Right kidney (tissue), 1 donor: Measurements from ENCODE around the gene ADAMTSL5.
"Not testable (repeated sequence)": the region's sequence is repeated elsewhere in the genome, so short reads cannot be mapped to it uniquely, and the experiment has no call there.

Source experiments
- DNase-seq: peaks from one replicate; pipeline ENCODE4 v3.0.0-alpha.2; 2016

Gene ADAMTSL5

DNA sequence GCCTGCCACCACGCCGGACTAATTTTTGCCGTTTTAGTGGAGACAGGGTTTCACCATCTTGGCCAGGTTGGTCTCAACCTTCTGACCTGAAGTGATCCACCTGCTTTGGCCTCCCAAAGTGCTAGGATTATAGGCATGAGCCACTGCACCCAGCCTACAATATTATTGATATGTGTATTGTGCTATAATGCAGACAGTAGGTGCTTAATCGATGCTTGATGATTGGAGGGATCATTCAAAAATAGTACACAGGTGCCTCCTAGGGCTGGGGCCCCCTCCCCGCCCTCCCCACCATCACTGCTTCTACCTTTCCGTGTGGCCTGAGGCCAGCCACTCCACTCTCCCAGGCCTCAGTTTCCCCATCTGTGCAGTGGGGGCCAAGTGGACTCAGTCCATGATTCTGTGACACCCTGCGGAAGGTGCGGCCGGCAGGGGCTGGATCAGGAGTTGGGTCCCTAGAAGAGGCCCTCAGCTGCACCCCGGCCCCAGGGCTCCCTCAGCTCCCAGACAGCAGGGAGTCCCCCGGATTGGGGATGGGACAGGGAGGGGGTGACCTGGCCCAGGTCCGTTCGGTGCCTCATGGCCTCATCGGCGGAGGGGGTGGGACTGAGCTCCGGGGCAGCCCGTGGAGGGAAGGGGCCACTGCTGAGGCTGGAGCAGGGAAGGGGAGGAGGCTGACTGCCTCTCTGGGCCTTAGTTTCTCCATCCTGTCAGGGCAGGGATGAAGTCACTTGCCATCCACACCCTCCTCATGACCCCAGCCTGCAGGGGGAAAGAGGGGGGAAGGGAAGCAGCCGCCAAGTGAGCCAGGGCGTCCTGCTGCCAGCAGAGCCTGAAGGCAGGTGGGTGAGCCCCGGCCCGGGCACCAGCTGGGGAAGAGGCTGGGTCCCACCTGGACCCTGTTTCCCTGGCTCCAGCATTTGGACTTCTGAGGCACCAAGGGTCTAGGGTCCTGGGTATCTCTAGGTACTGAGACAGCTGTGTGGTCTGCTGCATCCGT is 1.2 kb downstream of the ADAMTSL5 start:
- DNase-seq = no peak

DNA sequence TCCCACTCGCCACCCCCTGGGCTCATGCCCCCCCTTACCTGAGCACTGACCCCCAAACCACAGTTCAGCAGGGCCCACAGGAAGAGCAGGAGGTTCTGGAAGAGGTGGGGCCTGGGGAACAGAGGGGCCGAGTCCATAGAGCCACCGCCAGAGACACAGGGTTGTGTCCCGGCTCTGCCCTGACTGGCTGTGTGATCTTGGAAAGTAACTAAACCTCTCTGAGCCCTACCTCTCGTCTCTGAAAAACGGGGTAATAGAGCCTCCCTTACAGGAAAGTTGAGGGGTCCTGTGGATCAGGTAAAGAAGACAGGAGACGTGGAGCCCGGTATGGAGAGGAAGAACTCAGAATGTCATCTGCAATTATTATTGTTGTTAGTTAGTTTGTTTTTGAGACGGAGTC is 2.0 kb downstream of the ADAMTSL5 start:
- DNase-seq = no peak

DNA sequence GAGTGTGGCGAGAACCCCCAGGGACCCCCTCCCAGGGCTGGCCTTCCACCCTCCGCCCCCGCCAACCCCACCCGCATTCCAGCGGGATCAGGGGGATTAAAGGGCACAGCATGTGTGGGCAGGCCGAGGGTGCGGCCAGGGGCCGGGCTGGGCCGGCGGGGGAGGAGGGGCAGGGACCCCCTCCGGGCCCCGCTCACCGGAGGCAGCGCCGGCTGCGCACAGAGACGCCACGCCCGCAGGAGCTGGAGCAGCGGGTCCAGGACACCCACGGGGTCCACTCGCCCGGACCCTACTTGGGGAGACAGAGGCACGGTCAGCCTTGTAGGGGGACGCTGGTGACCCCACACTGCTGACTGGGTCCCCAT is 2.4 kb downstream of the ADAMTSL5 start:
- no peak for DNase-seq

DNA sequence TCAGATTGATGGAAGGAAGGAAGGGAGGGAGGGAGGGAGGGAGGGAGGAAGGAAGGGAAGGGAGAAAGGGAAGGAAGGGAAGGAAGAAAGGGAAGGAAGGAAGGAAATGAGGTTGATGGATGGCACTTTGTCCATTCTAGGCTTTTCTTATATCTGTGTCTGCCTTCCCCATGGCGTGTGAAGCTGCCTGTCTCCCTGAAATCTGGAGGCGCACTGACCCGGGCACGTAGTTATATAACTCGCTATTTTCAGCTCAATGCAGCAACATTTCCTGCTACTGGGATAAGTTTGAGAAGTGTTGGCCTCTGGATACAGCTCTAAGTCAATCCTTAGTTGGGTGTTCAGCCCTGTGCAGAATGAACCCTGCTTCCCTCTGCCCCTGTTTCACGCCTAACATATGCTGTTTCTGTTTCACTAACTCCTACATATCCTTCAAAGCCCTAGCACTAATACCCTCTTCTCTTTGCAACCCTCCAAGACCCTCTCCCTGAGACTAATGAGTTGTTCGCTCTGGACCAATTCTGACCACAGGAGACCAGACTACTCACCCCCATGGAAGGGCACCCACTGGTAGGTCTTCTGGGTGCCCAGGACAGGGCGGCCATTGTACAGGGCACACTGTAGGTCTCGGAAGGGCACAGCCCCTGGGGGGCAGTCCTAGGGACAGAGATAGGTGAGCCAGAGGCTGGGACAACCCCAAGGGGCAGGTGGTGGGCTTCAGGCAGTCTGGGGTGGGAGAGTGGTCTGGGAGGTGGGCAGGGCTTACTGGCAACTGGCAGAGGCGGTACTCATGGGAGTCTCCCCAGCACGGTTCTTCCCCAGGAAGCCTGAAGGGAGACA is 3.0 kb downstream of the ADAMTSL5 start:
- DNase-seq = no peak

DNA sequence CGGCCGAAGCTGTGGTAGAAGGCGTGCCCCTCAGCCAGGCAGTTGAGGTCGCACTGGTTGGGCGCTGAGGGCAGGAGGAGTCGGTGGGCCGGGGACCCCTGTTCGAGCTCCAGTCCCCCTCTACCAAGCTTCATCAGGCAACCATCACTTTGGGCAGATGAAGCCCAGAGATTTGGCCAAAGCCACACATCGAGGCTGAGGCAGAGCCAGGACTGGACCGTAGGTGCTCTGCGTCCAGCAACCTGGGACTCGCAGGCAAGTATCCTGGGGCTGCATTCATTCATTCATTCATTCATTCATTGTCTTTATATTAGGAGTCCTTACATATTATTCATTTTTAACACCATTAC is 4.3 kb downstream of the ADAMTSL5 start:
- DNase-seq = peak; percentile 55

DNA sequence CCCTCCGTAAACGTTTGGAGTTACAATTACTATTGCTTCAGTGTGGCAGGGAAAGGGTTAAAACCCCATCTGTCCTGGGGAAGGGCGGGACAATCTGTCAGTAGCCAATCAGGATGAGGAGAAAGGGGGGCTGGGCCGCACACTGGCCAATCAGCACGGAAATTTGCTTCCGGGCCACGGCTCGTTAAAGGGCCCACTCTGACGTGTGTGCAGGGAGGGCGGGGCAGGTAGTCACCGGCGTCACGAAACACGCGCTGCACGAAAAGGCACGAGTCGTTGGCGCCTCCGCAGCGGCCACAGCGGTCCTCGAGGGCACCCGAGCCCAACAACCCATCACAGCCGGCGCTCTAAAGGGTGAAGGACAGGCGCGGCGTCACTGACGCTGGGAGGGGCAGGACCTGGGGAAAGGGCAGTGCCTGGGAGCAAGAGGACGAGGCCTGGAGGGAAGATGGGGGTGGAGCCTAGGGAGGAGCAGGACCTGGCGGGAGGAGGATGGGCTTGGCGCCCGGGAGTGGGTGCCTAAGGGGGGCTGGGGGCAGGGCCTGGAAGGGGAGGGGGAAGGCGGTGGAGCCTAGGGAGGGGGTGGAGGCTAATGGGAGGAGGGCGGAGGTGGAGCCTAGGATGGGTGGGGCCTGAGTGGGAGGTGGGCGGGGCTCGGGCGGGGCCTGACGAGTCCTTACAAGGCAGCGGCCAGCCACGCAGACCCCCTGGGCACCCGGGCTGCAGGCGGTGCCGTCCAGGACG is 4.9 kb downstream of the ADAMTSL5 start:
- peak; percentile 97 for DNase-seq

DNA sequence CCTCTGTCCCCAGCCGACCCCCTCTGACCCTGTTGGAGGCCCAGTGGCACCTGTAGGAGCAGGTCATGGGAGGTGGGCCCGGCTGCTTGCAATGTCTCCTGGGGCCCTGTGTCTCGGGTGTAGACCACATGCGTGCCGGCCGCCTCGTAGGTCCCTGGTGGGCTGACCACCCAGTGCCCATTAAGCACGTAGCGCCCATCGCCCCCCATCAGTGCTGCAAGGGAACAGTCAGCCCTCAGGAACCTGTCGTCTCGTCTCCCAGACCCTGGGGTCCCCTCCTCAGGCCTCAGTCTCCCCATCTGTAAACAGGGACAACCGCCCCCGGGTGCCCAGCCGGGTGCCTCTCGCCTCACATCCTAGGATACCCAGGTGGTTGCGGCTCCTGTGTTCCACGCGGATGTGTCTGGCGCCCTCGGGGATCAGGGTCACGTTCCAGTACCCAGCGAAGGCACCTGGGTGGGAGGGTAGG is 5.6 kb downstream of the ADAMTSL5 start:
- no peak for DNase-seq

DNA sequence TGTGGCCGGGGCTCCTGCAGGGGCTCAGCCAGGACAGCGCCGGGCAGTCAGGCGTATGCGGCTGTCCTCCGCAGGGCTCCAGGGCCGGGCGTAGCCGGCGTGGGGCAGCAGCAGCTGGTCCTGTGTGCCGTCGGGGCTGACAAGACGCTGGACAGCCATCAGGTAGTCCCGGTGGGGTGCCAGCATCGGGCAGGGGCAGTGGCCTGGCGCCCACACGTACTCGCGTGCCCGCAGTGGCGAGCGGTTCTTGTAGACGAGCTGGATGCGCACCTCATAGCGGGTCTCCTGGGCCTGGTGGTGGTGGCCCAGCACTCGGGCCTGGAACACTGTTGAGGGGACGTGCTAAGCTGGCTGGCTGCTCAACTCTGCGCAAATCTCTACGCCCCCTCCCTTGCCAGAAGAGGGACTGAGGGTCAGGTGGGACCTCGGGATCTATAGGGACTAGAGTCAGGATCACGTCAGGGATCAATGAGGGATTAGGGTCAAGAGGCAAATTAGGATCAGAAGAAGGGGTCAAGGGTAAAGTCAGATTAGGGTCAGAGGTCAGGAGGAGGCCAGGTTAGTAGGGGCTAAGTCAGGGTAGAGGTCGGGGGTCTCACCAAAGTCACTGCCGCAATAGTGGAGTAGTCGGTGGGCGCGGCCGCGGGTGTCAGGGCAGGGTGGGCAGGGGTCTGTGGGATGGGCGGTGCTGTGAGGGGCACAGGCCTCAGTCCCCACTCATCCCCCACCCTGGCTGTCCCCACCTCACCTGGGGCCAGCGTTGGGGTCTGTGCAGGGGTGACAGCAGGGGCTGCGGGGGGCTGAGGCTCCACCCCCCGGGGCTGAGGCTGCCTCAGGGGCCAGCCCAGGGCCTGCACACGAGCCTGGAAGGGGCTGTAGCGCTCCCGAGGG is 6.6 kb downstream of the ADAMTSL5 start:
- DNase-seq = no peak

DNA sequence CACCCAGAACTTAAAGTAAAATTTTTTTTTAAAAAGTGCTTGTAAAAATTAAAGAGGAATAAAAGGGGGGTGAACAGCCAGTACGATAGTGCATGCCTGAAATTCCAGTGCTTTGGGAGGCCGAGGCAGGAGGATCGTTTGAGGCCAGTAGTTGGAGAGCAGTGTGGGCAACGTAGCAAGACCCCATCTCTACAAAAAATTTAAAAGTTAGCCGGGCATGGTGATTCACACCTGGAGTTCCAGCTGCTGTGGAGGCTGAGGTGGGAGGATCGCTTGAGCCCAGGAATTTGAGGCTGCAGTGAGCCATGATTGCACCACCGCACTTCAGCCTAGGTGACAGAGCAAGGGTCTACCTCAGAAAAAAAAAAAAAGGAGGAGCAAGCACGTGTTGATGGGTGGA is 7.8 kb downstream of the ADAMTSL5 start:
- DNase-seq = no peak

DNA sequence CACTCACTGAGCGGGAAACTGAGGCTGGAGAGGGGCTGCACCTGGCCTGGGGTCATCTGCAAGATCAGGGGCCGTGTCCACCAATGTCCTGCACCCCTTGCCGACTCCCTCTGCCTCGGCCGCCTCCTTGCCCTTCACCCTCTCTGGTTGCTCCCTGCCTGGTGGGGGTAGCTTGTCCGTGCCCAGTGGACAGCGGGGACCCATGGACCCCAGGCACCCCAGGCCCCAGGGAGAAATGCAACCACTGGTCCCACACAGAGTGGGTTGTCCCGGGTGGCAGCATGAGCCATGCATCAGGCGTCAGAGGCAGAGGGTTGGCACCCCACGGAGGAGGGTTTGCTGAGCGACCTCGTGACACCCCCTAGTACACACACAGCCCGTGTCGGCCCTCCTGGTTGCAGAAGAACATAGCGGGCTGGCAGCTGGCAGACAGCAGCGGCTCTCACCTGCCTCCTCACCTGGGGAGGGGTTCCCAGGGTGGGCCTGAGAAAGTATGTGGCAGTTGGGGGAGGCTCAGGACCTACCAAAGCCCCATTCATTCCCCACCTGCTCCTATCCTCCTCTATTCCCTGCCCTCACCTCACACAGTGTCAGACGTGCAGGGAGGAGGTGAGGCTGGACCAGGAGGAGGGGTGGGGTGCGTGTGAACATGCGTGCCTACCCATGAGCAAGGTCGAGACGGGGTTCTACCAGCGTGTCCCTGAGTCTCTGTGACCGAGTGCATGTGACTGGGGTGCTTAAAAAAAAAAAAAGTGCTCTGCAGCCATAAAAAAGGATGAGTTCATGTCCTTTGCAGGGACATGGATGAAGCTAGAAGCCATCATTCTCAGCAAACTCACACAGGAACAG is 8.7 kb downstream of the ADAMTSL5 start:
- DNase-seq = no peak

DNA sequence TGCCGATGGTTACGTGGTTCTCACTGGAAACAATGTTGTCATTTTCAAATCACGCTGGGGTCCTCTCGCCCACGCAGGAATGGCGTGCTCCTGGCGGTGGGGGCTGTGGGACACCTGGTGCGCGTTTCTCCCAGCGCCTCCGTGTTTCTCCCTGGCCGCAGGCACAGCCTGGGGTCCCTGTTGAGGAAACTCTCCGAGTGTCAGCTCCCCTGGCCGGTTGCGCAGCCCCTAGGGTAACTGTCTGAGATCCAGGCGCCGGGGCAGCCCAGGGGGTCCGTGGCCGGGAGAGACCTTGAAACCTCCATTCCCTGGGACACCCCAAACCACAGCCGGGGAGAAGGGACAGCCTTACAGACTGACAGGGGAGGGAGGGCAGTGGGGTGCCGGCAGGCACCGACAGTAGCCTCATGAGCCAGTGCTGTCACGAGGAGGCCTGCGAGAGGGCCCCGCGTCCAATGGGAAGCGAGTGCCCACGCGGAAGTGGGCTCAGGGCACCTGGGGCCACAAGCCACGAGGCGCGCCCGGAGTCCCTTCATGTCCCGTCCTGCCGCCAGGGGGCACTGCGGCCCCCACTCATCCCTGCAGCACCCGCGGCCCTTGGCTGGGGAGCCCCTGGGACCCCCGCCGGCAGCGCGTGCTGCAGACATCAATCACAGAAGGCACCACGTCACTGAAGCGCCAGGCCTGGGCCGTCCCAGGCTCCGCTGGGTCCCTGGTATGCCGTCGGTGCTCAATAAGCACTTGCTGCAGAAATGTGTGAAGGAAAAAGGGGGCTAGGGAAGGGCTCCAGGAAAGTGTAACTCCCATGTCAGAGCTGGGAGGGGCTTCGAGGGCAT is 9.5 kb downstream of the ADAMTSL5 start:
- DNase-seq = peak; percentile 59

DNA sequence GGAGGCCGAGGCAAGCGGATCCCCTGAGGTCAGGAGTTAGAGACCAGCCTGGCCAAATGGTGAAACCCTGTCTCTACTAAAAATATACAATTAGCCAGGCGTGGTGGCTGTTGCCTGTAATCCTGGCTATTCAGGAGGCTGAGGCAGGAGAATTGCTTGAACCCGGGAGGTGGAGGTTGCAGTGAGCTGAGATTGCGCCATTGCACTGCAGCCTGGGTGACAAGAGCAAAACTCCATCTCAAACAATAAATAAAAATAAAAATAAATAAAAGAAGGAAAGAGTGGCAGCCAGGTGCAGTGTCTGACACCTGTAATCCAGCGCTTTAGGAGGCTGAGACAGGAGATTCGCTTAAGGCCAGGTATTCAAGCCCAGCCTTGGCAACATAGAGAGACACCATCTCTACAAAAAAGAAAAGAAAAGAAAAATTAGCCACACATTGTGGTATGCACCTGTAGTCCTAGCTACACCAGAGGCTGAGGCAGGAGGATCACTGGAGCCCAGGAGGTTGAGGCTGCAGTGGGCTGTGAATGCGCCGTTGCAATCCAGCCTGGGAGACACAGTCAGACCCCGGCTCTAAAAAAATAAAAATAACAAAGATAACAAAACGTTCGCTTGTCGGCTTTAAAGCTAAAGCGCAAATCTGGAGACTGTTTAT is 10.3 kb downstream of the ADAMTSL5 start:
- DNase-seq = no peak

DNA sequence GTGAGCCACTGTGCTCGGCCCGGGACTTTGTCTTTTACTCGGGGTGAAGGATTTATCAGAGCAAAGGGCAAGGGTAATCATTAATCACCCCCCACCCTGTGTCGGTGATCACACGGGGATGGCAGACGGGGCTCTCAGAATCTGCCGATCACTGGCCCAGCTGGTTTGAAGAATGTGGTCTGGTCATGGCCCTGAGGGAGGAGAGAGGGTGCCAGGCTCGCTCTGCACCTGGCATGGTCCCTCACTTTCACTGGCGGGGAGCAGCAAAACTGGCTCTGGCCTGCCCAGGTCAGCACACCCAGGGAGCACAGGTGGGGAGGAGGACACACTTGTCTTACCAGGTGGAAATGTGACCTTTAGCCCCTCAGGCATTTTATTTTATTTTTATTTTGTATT is 11.6 kb downstream of the ADAMTSL5 start:
- no peak for DNase-seq

DNA sequence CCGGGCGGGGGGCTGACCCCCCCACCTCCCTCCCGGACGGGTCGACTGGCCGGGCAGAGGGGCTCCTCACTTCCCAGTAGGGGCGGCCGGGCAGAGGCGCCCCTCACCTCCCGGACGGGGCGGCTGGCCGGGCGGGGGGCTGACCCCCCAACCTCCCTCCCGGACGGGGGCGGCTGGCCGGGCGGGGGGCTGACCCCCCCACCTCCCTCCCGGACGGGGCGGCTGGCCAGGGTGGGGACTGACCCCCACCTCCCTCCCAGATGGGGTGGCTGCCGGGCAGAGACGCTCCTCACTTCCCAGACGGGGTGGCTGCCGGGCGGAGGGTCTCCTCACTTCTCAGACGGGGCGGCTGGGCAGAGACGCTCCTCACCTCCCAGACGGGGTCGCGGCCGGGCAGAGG is 13.6 kb downstream of the ADAMTSL5 start:
- not testable (repeated sequence) for DNase-seq

DNA sequence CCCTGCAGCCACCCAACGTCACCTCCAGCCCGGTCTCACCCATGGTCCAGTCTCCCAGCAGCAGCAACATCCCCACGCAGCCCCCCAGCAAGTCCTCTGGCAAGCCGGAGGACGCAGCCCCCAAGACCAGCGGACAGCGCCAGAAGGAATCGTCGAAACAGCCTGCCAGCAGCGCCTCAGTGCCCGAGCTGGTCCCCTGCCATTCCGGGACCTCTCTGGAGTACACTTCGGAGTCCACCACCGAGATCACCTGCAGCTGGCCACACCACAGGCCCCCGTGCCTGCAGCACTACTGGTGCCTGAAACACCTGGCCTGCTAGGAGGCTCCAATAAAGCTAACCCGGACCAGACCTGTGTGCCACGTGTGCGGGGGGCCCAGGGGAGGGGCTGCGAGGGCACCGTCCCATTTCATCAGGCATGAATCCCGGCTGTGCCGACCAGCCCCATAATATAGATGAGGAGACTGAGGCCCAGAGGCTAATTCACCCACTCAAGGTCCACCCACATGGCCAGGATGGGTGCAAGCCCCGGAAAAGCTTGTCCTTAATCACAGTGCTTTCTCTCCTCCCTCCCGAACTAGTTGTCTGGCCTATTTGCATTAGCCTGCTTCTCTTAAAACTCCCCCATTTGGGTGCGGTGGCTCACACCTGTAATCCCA is 15.1 kb downstream of the ADAMTSL5 start:
- no peak for DNase-seq

DNA sequence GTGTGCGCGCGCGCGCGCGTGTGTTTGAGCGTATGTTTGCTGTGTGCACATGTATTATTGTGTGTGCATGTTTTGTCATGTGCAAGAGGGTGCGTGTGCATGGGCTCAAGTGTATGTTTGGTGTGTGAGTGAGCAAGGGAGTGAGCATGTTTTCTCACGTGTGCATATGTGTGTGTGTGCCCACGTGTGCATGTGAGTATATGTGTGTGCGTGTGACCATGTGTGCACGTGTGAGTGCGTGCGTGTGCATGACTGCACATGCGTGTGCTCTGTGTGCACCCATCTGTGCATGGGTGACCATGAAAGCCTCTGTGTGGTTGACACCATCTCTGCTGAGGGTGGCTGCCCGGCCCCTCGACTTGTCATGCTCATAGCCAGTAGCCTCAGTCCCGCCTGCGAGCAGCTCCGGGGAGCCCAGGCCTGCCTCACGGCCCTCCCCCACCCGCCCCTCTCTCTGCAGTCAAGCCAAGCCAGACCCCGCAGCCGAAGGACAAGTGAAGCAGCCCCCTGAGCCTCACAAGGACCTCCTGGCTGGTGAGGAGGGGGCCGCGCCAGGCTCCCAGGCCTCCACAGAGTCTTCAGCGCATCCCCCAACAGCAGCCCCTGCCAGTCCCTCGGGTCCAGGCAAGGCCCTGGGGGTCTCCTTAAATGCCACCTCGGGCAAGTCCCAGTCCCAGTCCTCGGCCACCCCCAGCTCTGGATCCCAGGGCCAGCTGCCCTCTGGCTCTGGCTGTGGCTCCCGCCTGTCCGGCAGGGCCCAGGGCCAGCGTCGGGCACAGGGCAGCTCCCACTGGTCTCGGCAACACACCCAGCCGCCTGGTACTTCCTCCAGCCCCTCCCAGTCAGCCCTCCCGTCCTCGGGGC is 15.9 kb downstream of the ADAMTSL5 start:
- no peak for DNase-seq
